Measurements from ENCODE around the gene FMNL2. TPM values are rescaled to one million over a fixed set of nuclear protein-coding genes. Genes with fewer than 3 reads are reported as not detected.

FMNL2 gene
- total and polyA plus RNA-seq, 2 of the 4 experiments (the other 2 are of a cell fraction) = 10.9 to 11.4 TPM

- in situ Hi-C loops (cut with MboI; ENCODE audit: low sequenced_read_pairs) (no loop called here), intact Hi-C loops (cut with micrococcal nuclease) (no loop called here), dilution Hi-C loops (cut with HindIII; ENCODE audit: low sequenced_read_pairs, unreplicated experiment) (no loop called here)
- ChIA-PET CTCF (no interaction called here), POLR2A (ENCODE audit: unreplicated experiment) (no interaction called here)
- Histone ChIP-seq H3K56ac (ENCODE audit: extremely low read depth, insufficient read depth, low read length) (no peak overlapping the region), H3K27me3 (ENCODE audit: control insufficient read depth, insufficient read depth, low read length) (no peaks in the 10 kb centered on the region), H2BK120ac (ENCODE audit: low read depth, low read length) (no peak overlapping the region), H4K5ac (ENCODE audit: low read depth, low read length) (no peak overlapping the region), H3K14ac (replicated peaks; ENCODE audit: low read depth, low read length) (no peak overlapping the region), H4K91ac (ENCODE audit: insufficient read depth, low read depth, low read length) (no peak overlapping the region), H2AK9ac (replicated peaks; ENCODE audit: low read depth, low read length, poor library complexity) (no peak overlapping the region), H2BK5ac (ENCODE audit: low read depth, low read length, poor library complexity, severe bottlenecking) (no peak overlapping the region), H3K4me2 (ENCODE audit: low read depth, low read length) (no peak overlapping the region), H4K8ac (ENCODE audit: low read depth in 2 of 2, low read length in 2 of 2) (no peak overlapping the region), H2BK15ac (ENCODE audit: low read depth, low read length) (no peak overlapping the region), H3K4me3 (ENCODE audit: insufficient read depth, low read depth, low read length) (no peak overlapping the region), H2BK20ac (ENCODE audit: low read depth, low read length) (no peak overlapping the region), H3K27ac (ENCODE audit: insufficient read depth, low read length) (no peak overlapping the region), H3K18ac (ENCODE audit: low read depth, low read length) (no peak overlapping the region), H2AK5ac (ENCODE audit: low read depth, low read length) (no peak overlapping the region), H2AFZ (replicated peaks; ENCODE audit: low read length, poor library complexity) (no peak overlapping the region), H3K4ac (ENCODE audit: low read depth, low read length) (no peak overlapping the region), H3K4me1 (ENCODE audit: control insufficient read depth, insufficient read depth, low read length) (peaks cover 7% of the 10 kb centered on the region), H3K9me1 (ENCODE audit: insufficient read depth, low read length) (peaks cover 7% of the 10 kb centered on the region; the same call in 1 of the 2 replicates), H3K23ac (ENCODE audit: low read depth, low read length) (no peak overlapping the region), H3K36me3 (ENCODE audit: control insufficient read depth, insufficient read depth, low read length) (no peaks in the 10 kb centered on the region), H3K9ac (ENCODE audit: low read depth, low read length) (no peak overlapping the region), H3K79me1 (ENCODE audit: low read depth in 1 of 2, low read length in 2 of 2) (peaks cover 13 to 28% of the 10 kb centered on the region in 2 experiments; a peak in 3 of 4 replicates), H4K20me1 (ENCODE audit: insufficient read depth, low read length) (0 out of 2 replicates have a peak, but pooled peaks cover 4% of the 10 kb centered on the region), H3K9me3 (ENCODE audit: control insufficient read depth, insufficient read depth, low read length) (no peaks in the 10 kb centered on the region)
- BruUV-seq (replicated peaks) = no TSS peak
- ATAC-seq (ENCODE audit: low read depth) (no peak), DNase-seq (no peak)
- TF ChIP-seq RFX5 (IDR thresholded peaks at IDR 0.05; ENCODE audit: low read depth, low read length) (no peak), MAZ (IDR thresholded peaks at IDR 0.05; ENCODE audit: borderline replicate concordance, low read depth, low read length) (no peak), RAD21 (IDR thresholded peaks at IDR 0.05; ENCODE audit: low read length) (no peak), RCOR1 (IDR thresholded peaks at IDR 0.05; ENCODE audit: insufficient replicate concordance, low read length) (no peak), CEBPB (IDR thresholded peaks at IDR 0.05; ENCODE audit: low read depth, low read length) (no peak), ELK1 (IDR thresholded peaks at IDR 0.05; ENCODE audit: borderline replicate concordance, low read depth, low read length) (no peak), SMC3 (IDR thresholded peaks at IDR 0.05; ENCODE audit: low read depth, low read length) (no peak), CHD1 (IDR thresholded peaks at IDR 0.05; ENCODE audit: low read depth, low read length) (no peak), NFE2L2 (IDR thresholded peaks at IDR 0.05; ENCODE audit: low read depth, low read length) (no peak), MAFK (IDR thresholded peaks at IDR 0.05; ENCODE audit: low read depth, low read length) (no peak), BHLHE40 (IDR thresholded peaks at IDR 0.05; ENCODE audit: low read depth, low read length) (no peak), CTCF (conservative IDR thresholded peaks at IDR 0.05; ENCODE audit: low read depth, low read length) (no peak), POLR2A (IDR thresholded peaks at IDR 0.05; ENCODE audit: low read depth, low read length) (no peak), MXI1 (IDR thresholded peaks at IDR 0.05; ENCODE audit: borderline replicate concordance, low read depth, low read length) (no peak), FOS (IDR thresholded peaks at IDR 0.05; ENCODE audit: low read depth, low read length) (no peak)
- TF ChIP-seq, protein P1, sequence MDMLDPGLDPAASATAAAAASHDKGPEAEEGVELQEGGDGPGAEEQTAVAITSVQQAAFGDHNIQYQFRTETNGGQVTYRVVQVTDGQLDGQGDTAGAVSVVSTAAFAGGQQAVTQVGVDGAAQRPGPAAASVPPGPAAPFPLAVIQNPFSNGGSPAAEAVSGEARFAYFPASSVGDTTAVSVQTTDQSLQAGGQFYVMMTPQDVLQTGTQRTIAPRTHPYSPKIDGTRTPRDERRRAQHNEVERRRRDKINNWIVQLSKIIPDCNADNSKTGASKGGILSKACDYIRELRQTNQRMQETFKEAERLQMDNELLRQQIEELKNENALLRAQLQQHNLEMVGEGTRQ (IDR thresholded peaks at IDR 0.05; ENCODE audit: low read depth, low read length) = no peak
- no CpG with 5 or more reads among the region's 4 CpGs for WGBS, 2 experiments (ENCODE audit: extremely low coverage in 2 of 2, insufficient read length in 1 of 2)
These were observed 178.1 kb downstream of the FMNL2 start for GRCh38 chr2:152513029-152513428.

Data from IMR-90 (cell line).